Renal pelvis (tissue), 3 donors: ENCODE data around the gene SMIM20. TPM values are rescaled to one million over a fixed set of nuclear protein-coding genes. Genes with fewer than 3 reads are reported as not detected.

ENCODE experiments used
- polyA plus RNA-seq, 3 donors: library from polyadenylated mRNA; unstranded; fragments of 120-200 nt; gene quantifications; one replicate each; pipeline ENCODE4 v1.2.1, GENCODE V29; 2013; ENCODE audit not compliant: insufficient read length in 3 of 3

SMIM20 gene
- polyA plus RNA-seq, 3 donors, result 45.6 to 47.6 (median 47.3) TPM

Other genes starting within 250 kb of the SMIM20 start
- gene SEL1L3, start 51.2 kb upstream of the SMIM20 start, polyA plus RNA-seq, result 10 to 100 TPM; 18.2 to 23.2 (median 21.9) TPM